ENCODE results near the gene PMS1. TPM values are rescaled to one million over a fixed set of nuclear protein-coding genes. Genes with fewer than 3 reads are reported as not detected.

PMS1 gene
- total and polyA plus RNA-seq, 2 donors (not counting 3 experiments of a cell fraction or from before 2014, with no cell fraction given) = 6.6 to 27.8 TPM

GRCh38 chr2:189858291-189858690 is 74.0 kb downstream of the PMS1 start:
- Histone ChIP-seq H3K9me1 (replicated peaks; ENCODE audit: control insufficient read depth, extremely low read depth, insufficient read depth, low read length) (no peaks in the 10 kb centered on the region), H4K20me1 (replicated peaks; ENCODE audit: control insufficient read depth, extremely low read depth, insufficient read depth, low read length) (no peaks in the 10 kb centered on the region), H2AFZ (ENCODE audit: low read depth, low read length) (no peak overlapping the region), H3K9ac (replicated peaks; ENCODE audit: extremely low read depth, insufficient read depth, low read length) (no peak overlapping the region), H3K27ac (ENCODE audit: insufficient read depth, low read depth, low read length) (no peak overlapping the region), H3K36me3 (ENCODE audit: control insufficient read depth in 2 of 2, extremely low read depth in 1 of 2, insufficient read depth in 2 of 2, low read length in 2 of 2) (no peaks in the 10 kb centered on the region), H3K9me3 (replicated peaks; ENCODE audit: control insufficient read depth, insufficient read depth, low read length) (no peaks in the 10 kb centered on the region), H3K4me3 (replicated peaks in 1 of 3; ENCODE audit: insufficient read depth in 1 of 3, low read depth in 1 of 3, low read length in 3 of 3) (no peak overlapping the region), H3K4me1 (ENCODE audit: control insufficient read depth, extremely low read depth, insufficient read depth, low read length) (no peaks in the 10 kb centered on the region), H3K27me3 (ENCODE audit: control insufficient read depth in 2 of 2, insufficient read depth in 2 of 2, low read length in 2 of 2) (no peaks in the 10 kb centered on the region), H3K4me2 (ENCODE audit: insufficient read depth, low read length) (no peak overlapping the region), H3K79me2 (ENCODE audit: control insufficient read depth, insufficient read depth, low read length) (no peaks in the 10 kb centered on the region)
- dilution Hi-C loops (cut with MboI; ENCODE audit: extremely low pct_ligation_motif_present, low sequenced_read_pairs) (no loop called here), intact Hi-C loops (cut with micrococcal nuclease) (no loop called here)
- DNase-seq (ENCODE audit: low read depth, low spot score) = no peak
- CTCF ChIA-PET = interaction anchor here (0.9 to 1.7 kb wide), 3 partner anchors 9 to 72 kb away, joined by 3 to 4 read pairs (median 4); no protein-coding TSS in a partner anchor
- POLR2A ChIA-PET = no interaction called here
- no peak for FAIRE-seq
- TF ChIP-seq FOS (IDR thresholded peaks at IDR 0.05; ENCODE audit: borderline replicate concordance, insufficient read depth, low read length) (no peak), CTCF (IDR thresholded peaks at IDR 0.05; ENCODE audit: extremely low read depth in 1 of 2, insufficient read depth in 1 of 2, low read depth in 1 of 2, low read length in 2 of 2) (no peak), GATA2 (IDR thresholded peaks at IDR 0.05; ENCODE audit: insufficient read depth, insufficient read length, low read depth, low read length) (no peak), EZH2 (IDR thresholded peaks at IDR 0.05; ENCODE audit: borderline replicate concordance, low read depth, low read length, severe bottlenecking) (no peak), JUN (IDR thresholded peaks at IDR 0.05; ENCODE audit: borderline replicate concordance, insufficient read depth, insufficient read length, low read depth) (no peak), MAX (IDR thresholded peaks at IDR 0.05; ENCODE audit: insufficient read depth, insufficient read length) (no peak), MYC (IDR thresholded peaks at IDR 0.05; ENCODE audit: low read depth, low read length) (no peak)
- no TSS peak for BruUV-seq (replicated peaks)

Data from endothelial cell of umbilical vein (primary cell).